SK-N-SH (cell line): Measurements from ENCODE around the gene RCN2. TPM values are rescaled to one million over a fixed set of nuclear protein-coding genes. Genes with fewer than 3 reads are reported as not detected.

Experiments used
- CTCF ChIA-PET: fragments of 300-600, 350-600 bp; formaldehyde crosslinking; extraction: SDS; loops from one replicate; lab custom pipeline; 2021; lab: Yijun Ruan, JAX
- POLR2A ChIA-PET: fragments of 350-600 bp; sonication (Branson Sonifier 250); formaldehyde crosslinking; extraction: SDS; loops from one replicate; lab custom pipeline; 2020; ENCODE audit warnings: antibody characterized with exemption, inconsistent platforms; lab: Yijun Ruan, JAX
- DNase-seq: peaks from one replicate; pipeline ENCODE4 v3.0.0; 2012
- H2AFZ ChIP-seq: fragments of 200-600 bp; sonication (generic); 2 replicates; pipeline ENCODE4 v1.8.1; 2016; ENCODE audit warnings: antibody characterized with exemption, mild to moderate bottlenecking, low read depth
- H3F3A ChIP-seq: fragments of 200-600 bp; sonication (generic); replicated peaks from 2 replicates; pipeline ENCODE3; 2016; ENCODE audit warnings: antibody characterized with exemption, mild to moderate bottlenecking; ENCODE audit not compliant: insufficient read depth
- H3K27ac ChIP-seq, 2 experiments: fragments of 200-500 bp in 1 of 2; fragments of 200-600 bp in 1 of 2; sonication (Bioruptor generic) in 1 of 2; sonication (generic), shearing (Covaris generic) in 1 of 2; 2 replicates each; pipeline versions ENCODE4 v1.5.1 to v1.6.1; 2014 to 2016; ENCODE audit warnings: low read depth in 2 of 2, inconsistent platforms in 1 of 2, low read length in 1 of 2, mild to moderate bottlenecking in 1 of 2, mixed read lengths in 1 of 2
- H3K27me3 ChIP-seq: fragments of 200-600 bp; sonication (generic), shearing (Covaris generic); 2 replicates; pipeline ENCODE4 v1.6.1; 2016; ENCODE audit warnings: mixed run types; ENCODE audit not compliant: insufficient read depth
- H3K36me3 ChIP-seq, 2 experiments: fragments of 200-500 bp in 1 of 2; fragments of 200-600 bp in 1 of 2; sonication (Bioruptor generic) in 1 of 2; sonication (generic) in 1 of 2; replicated peaks in 1 of 2; 2 replicates each; pipeline versions ENCODE3 to v1.5.1; 2014 to 2016; ENCODE audit warnings: low read length in 1 of 2, mild to moderate bottlenecking in 1 of 2; ENCODE audit not compliant: insufficient read depth in 2 of 2, control insufficient read depth in 1 of 2
- H3K4me1 ChIP-seq, 2 experiments: fragments of 200-500 bp in 1 of 2; fragments of 200-600 bp in 1 of 2; sonication (Bioruptor generic) in 1 of 2; sonication (generic), shearing (Covaris generic) in 1 of 2; 2 replicates each; pipeline versions ENCODE4 v1.5.1 to v1.6.1; 2014 to 2016; ENCODE audit warnings: low read depth in 1 of 2, low read length in 1 of 2, mixed run types in 1 of 2; ENCODE audit not compliant: insufficient read depth in 2 of 2, control insufficient read depth in 1 of 2
- H3K4me2 ChIP-seq: fragments of 200-600 bp; sonication (generic), shearing (Covaris generic); 2 replicates; pipeline ENCODE4 v1.6.1; 2017; ENCODE audit warnings: mixed run types
- H3K4me3 ChIP-seq, 2 experiments: fragments of 200-500 bp in 1 of 2; fragments of 200-600 bp in 1 of 2; sonication (Bioruptor generic) in 1 of 2; sonication (generic), shearing (Covaris generic) in 1 of 2; 2 replicates each; pipeline versions ENCODE4 v1.5.1 to v1.8.1; 2014 to 2016; ENCODE audit warnings: low read depth in 2 of 2, inconsistent platforms in 1 of 2, low read length in 1 of 2, mild to moderate bottlenecking in 1 of 2, mixed read lengths in 1 of 2, moderate library complexity in 1 of 2
- H3K79me2 ChIP-seq: fragments of 200-600 bp; sonication (generic); 2 replicates; pipeline ENCODE4 v1.8.1; 2017; ENCODE audit warnings: mild to moderate bottlenecking; ENCODE audit not compliant: insufficient read depth
- H3K9ac ChIP-seq: fragments of 200-600 bp; sonication (generic); 2 replicates; pipeline ENCODE4 v1.6.1; 2017; ENCODE audit warnings: mixed run types
- H3K9me2 ChIP-seq: fragments of 200-600 bp; sonication (generic); 2 replicates; pipeline ENCODE4 v1.6.1; 2017; ENCODE audit warnings: mixed run types
- H3K9me3 ChIP-seq: fragments of 200-600 bp; sonication (generic); 2 replicates; pipeline ENCODE4 v1.6.1; 2017; ENCODE audit warnings: mixed run types, mild to moderate bottlenecking, moderate library complexity
- H4K20me1 ChIP-seq: fragments of 200-600 bp; sonication (generic); 2 replicates; pipeline ENCODE4 v1.6.1; 2017; ENCODE audit warnings: mild to moderate bottlenecking, mixed run types; ENCODE audit not compliant: insufficient read depth
- EZH2phosphoT487 ChIP-seq: fragments of 200-600 bp; sonication (generic); IDR thresholded peaks from 2 replicates; pipeline ENCODE4 v1.6.1; 2017; ENCODE audit warnings: low read depth, mixed run types, mild to moderate bottlenecking, antibody characterized with exemption, moderate library complexity, borderline replicate concordance
- GATA2 ChIP-seq: sonication (generic); formaldehyde crosslinking; IDR thresholded peaks from 2 replicates; pipeline ENCODE4 v1.5.0; 2020; ENCODE audit warnings: mild to moderate bottlenecking, missing genetic modification reagents
- IRF3 ChIP-seq: fragments of 150-350 bp; IDR thresholded peaks from 2 replicates; pipeline ENCODE4 v1.6.1; 2016; ENCODE audit warnings: mild to moderate bottlenecking, low read depth, low read length
- MAX ChIP-seq: IDR thresholded peaks from 2 replicates; pipeline ENCODE4 v1.4.0; 2012; ENCODE audit warnings: low read depth
- NFIC ChIP-seq: IDR thresholded peaks from 2 replicates; pipeline ENCODE4 v1.4.0; 2012; ENCODE audit warnings: borderline replicate concordance
- RAD21 ChIP-seq: IDR thresholded peaks from 2 replicates; pipeline ENCODE4 v1.6.1; 2012; ENCODE audit warnings: mild to moderate bottlenecking, low read length
- RCOR1 ChIP-seq: fragments of 150-350 bp; IDR thresholded peaks from 2 replicates; pipeline ENCODE4 v1.6.1; 2017; ENCODE audit warnings: antibody characterized with exemption, low read length
- RFX5 ChIP-seq: IDR thresholded peaks from 2 replicates; pipeline ENCODE4 v1.6.1; 2012; ENCODE audit warnings: mild to moderate bottlenecking, improper control_type of control experiment, low read length
- RXRA ChIP-seq: IDR thresholded peaks from 2 replicates; pipeline ENCODE4 v1.4.0; 2012; ENCODE audit warnings: low read depth, mild to moderate bottlenecking, borderline replicate concordance
- SIN3A ChIP-seq: IDR thresholded peaks from 2 replicates; pipeline ENCODE4 v1.6.1; 2012; ENCODE audit warnings: low read depth, mild to moderate bottlenecking, low read length, moderate library complexity, borderline replicate concordance
- TAF1 ChIP-seq: IDR thresholded peaks from 2 replicates; pipeline ENCODE4 v1.6.1; 2012; ENCODE audit warnings: low read depth, mild to moderate bottlenecking, low read length, moderate library complexity, borderline replicate concordance
- TEAD4 ChIP-seq: IDR thresholded peaks from 2 replicates; pipeline ENCODE4 v1.4.0; 2012; ENCODE audit warnings: mild to moderate bottlenecking, borderline replicate concordance; ENCODE audit not compliant: insufficient read depth
- YY1 ChIP-seq: IDR thresholded peaks from 2 replicates; pipeline ENCODE4 v1.4.0; 2012; ENCODE audit warnings: low read depth, mild to moderate bottlenecking
- WGBS: methylation state at CpG from one replicate; pipeline ENCODE4 v1.1.6; 2017; ENCODE audit warnings: low lambda C conversion rate; 5-methylcytosine and 5-hydroxymethylcytosine counted together
- polyA plus RNA-seq, 3 experiments: library from polyadenylated mRNA; depleted of rRNA; stranded (reverse); fragments of >200 nt; gene quantifications; 2 replicates each; pipeline ENCODE4 v1.2.3, GENCODE V29; 2012
- TF ChIP-seq, protein P1 (sequence below): IDR thresholded peaks from 2 replicates; pipeline ENCODE4 v1.6.1; 2012; ENCODE audit warnings: mild to moderate bottlenecking, low read depth, low read length, moderate library complexity
- TF ChIP-seq, protein P2 (sequence below): fragments of 200-600 bp; sonication (generic); IDR thresholded peaks from 2 replicates; pipeline ENCODE4 v1.6.1; 2017; ENCODE audit warnings: antibody characterized with exemption, mild to moderate bottlenecking, moderate library complexity

The RCN2 gene
- polyA plus RNA-seq, 1 of the 3 experiments (the other 2 are of a cell fraction), result 78.6 TPM

DNA sequence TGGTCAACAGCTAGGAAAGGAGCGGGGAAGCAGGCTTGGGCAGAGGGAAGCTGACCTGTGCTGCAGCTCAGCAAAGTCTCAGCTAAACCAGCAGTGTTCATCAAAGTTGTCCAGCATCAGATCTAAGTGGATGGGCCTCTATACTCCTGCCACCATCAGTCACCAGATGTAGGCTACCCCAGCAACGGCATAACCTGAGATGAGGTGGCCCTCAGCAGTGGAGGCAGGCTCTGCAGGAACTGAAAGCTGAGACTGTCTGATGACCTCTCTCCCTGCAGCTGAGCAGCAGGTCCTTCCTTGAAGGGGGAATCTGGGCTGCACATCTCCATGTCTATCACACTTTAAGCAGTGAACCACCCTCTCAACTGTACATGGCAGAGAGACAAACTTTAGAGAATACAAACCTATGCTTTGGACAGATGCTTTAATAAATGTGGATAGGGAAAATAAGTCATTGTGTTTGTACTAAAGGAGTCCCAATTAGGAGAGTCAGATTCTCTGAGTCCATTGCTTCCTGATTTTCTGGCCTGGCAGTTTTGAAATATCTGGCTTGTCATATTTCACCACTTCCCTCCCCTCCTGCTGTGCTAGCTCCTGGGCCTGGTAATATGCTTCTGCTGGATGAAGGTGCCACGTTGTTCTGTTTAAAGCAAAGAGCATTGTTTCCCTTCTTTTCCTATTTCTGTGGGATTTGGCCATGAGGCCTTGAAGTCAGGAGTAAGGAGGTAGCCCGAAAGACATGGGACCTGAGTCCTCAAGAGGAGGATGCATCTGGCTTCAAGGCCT, 52.2 kb downstream of the RCN2 start:
- 79% methylated on average over 4 of the region's 4 CpGs for WGBS

More for the DNA sequence above, 52.2 kb downstream of the RCN2 start:
- H3K79me2 ChIP-seq, result no peaks in the 10 kb centered on the region
- CTCF ChIA-PET, result no interaction called here
- no peak overlapping the region for H3K4me3 ChIP-seq
- no peak overlapping the region for H3K9ac ChIP-seq
- no peaks in the 10 kb centered on the region for H3K9me2 ChIP-seq
- TF ChIP-seq, protein P1, sequence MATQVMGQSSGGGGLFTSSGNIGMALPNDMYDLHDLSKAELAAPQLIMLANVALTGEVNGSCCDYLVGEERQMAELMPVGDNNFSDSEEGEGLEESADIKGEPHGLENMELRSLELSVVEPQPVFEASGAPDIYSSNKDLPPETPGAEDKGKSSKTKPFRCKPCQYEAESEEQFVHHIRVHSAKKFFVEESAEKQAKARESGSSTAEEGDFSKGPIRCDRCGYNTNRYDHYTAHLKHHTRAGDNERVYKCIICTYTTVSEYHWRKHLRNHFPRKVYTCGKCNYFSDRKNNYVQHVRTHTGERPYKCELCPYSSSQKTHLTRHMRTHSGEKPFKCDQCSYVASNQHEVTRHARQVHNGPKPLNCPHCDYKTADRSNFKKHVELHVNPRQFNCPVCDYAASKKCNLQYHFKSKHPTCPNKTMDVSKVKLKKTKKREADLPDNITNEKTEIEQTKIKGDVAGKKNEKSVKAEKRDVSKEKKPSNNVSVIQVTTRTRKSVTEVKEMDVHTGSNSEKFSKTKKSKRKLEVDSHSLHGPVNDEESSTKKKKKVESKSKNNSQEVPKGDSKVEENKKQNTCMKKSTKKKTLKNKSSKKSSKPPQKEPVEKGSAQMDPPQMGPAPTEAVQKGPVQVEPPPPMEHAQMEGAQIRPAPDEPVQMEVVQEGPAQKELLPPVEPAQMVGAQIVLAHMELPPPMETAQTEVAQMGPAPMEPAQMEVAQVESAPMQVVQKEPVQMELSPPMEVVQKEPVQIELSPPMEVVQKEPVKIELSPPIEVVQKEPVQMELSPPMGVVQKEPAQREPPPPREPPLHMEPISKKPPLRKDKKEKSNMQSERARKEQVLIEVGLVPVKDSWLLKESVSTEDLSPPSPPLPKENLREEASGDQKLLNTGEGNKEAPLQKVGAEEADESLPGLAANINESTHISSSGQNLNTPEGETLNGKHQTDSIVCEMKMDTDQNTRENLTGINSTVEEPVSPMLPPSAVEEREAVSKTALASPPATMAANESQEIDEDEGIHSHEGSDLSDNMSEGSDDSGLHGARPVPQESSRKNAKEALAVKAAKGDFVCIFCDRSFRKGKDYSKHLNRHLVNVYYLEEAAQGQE, result no peak
- TF ChIP-seq RCOR1, result no peak
- no peak for TF ChIP-seq TEAD4
- TF ChIP-seq SIN3A, result no peak
- TF ChIP-seq EZH2phosphoT487, result no peak
- no peak for TF ChIP-seq TAF1
- TF ChIP-seq RXRA, result no peak
- TF ChIP-seq IRF3, result no peak
- no peak for TF ChIP-seq YY1
- TF ChIP-seq MAX, result no peak
- no peak for TF ChIP-seq RAD21
- TF ChIP-seq RFX5, result no peak
- TF ChIP-seq GATA2 (CRISPR knock-in tag), result no peak
- TF ChIP-seq NFIC, result no peak
- TF ChIP-seq, protein P2, sequence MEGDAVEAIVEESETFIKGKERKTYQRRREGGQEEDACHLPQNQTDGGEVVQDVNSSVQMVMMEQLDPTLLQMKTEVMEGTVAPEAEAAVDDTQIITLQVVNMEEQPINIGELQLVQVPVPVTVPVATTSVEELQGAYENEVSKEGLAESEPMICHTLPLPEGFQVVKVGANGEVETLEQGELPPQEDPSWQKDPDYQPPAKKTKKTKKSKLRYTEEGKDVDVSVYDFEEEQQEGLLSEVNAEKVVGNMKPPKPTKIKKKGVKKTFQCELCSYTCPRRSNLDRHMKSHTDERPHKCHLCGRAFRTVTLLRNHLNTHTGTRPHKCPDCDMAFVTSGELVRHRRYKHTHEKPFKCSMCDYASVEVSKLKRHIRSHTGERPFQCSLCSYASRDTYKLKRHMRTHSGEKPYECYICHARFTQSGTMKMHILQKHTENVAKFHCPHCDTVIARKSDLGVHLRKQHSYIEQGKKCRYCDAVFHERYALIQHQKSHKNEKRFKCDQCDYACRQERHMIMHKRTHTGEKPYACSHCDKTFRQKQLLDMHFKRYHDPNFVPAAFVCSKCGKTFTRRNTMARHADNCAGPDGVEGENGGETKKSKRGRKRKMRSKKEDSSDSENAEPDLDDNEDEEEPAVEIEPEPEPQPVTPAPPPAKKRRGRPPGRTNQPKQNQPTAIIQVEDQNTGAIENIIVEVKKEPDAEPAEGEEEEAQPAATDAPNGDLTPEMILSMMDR, result no peak
- TF ChIP-seq, all 33 proteins: peak for 0
- POLR2A ChIA-PET, result no interaction called here
- H3K36me3 ChIP-seq, result no peaks in the 10 kb centered on the region
- H3K9me3 ChIP-seq, result no peaks in the 10 kb centered on the region
- H3K4me2 ChIP-seq, result no peak overlapping the region
- peaks cover 0 to 3% of the 10 kb centered on the region in 2 experiments; a peak in 1 of 4 replicates for H3K4me1 ChIP-seq
- no peaks in the 10 kb centered on the region for H4K20me1 ChIP-seq
- H3F3A ChIP-seq, result no peaks in the 10 kb centered on the region
- no peak for DNase-seq
- no peak overlapping the region for H3K27ac ChIP-seq
- H3K27me3 ChIP-seq, result no peaks in the 10 kb centered on the region
- no peak overlapping the region for H2AFZ ChIP-seq
